CMK (cell line): Measurements from ENCODE around the gene SASH1.
"Not testable (repeated sequence)": the region's sequence is repeated elsewhere in the genome, so short reads cannot be mapped to it uniquely, and the experiment has no call there.

Experiments used
- DNase-seq: peaks from one replicate; pipeline ENCODE4 v3.0.0-alpha.2; 2010; ENCODE audit warnings: low read depth

Gene SASH1

DNA sequence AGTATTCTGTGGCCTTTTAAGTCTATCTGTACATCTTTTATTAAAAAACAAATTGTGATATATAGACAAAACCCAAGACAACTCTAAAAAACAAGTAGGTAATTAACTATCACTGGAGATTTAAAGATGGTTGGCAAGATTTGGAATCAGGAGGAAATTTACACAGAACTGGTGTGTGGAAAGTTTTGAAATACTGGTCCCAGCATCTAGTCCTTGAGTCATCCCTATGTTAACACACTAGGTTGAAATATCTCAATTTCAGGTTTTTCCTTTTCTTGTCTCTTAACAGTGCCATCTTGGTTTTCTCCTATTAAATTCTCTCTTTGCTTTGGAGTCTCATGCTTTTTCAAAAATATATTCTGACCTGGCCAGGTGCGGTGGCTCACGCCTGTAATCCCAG is 27.5 kb downstream of the SASH1 start:
- no peak for DNase-seq

DNA sequence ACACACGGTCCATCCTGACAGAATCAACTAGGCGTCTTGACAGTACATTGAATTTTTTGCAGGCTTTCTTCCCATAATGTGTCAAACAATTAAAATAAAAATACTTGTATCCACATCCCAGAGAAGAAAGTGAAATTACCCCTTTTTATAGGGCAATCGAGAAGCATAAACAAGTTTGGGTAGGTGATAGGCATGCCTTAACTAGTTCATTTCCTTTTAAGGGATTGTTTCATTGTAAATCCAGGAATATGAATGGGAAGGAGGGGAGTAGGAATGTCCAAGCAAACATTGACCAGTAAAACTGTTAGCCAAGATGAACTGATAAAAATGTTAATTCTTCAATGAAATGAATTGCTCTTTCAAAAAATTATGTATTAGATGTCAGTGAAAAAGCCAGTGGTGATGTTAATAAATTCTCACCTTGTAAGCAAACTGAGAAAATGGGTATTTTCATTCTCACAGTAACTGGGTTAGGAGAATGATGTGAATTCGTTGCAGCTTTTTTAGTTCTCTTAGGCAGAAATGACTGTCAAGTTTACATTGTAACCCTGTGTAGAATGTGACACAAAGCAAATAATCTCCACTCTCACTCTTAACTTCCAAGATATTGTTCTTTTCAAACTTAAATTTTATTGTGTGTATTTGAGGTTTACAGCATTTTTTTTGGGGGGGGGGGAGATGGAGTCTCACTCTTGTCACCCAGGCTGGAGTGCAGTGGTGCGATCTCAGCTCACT is 31.6 kb downstream of the SASH1 start:
- no peak for DNase-seq

DNA sequence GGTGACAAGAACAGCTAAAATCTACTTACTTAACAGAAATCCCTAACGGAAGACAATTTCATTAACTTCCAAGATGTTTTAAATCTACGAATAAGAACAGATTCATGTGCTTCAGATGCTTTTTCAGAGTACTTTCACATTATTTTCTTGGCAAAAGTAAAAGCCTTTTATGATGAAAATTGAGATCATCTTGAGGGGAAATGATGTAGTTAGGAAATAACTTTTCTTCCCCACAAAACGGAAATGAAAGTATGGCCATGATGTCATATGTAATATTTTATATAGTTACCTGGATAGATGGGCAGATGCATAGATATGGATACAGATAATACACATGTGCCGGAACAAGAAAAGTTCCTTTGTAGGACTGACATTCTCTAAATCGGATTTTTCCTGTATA is 32.8 kb downstream of the SASH1 start:
- no peak for DNase-seq

DNA sequence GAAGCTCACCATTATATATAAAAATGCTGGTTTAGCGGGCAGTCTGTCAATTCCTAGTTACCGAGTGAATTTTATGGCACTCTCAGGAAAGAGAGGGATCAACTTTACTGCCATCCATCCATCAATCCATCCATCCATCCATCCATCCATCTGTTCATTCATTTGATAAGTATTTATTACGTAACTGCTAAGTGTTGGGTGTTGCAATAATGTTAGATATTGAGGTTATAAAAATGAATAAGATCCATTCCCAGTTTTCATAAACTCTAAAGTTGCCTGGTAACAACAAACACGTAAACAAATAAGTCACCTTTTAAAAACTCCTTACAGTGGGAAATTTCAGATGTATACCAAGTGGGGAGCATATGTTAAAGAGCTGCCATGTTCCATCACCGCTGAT is 36.8 kb downstream of the SASH1 start:
- no peak for DNase-seq

DNA sequence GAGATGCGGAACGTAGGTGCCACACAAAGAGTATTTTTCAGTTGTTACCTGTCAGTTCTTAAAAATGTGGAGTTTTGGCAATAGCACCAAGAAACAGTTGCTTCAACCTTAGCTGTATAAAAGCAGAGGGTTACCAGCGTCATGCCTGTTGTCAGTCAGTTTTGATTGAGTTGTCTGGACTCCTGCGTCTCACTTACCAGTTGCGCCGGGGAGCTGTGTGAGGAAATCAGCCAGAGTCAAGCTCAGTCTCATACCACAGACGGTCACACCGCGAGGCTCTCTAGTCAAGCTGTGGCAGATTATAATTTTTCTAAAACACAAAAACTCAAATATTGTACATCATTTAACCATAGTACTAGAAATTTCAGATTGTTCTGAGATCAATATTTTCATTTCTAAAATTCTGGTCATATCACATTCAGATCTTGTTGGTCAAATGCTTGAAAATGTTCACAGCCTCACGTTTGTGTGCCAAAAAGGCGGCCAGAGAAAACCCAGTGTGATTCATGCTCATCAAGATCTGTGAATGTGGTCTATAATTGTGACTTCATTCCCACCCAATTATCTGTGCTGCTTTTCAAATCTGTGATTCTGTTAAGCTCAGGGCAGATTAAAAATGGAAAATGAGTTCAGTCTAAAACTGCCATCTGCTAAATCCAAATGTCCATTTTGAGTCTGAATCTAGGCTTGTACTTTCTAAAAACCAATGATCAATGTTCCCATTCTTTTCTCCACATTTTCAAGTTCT is 37.5 kb downstream of the SASH1 start:
- no peak for DNase-seq

DNA sequence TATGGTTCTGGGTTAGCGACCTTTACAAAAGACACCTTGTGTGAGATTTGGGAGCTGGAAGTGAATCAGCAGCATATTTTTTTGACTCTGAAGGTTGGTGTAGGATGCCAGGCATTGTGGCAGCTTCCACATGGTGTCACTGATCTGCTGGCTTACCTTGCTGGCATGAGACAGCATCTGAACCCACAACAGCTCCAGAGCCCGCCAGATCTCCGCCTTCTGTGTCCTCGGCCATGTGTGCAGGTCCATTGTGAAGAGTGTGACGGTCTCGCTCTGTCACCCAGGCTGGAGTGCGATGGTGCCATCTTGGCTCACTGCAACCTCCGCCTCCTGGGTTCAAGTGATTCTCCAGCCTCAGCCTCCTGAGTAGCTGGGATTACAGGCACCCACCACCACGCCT is 39.4 kb downstream of the SASH1 start:
- DNase-seq = not testable (repeated sequence)

DNA sequence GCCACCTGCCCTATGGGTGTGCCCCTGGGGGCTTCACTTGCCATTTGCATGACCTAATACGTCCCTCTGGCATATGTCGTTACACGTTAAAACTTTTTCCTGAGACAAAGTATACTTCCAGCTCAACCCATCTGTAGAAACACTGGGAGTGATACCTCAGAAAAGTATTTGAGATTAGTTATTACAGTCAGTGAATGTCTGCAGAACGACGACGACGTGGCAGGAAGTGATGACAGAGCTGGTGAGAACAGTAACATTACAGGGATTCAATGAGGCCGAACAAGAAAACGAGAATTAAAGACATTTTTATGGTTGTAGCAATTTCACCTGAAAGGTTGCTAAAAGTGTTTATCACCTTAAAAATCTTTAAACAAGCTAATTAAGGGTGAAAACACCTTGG is 40.2 kb downstream of the SASH1 start:
- no peak for DNase-seq

DNA sequence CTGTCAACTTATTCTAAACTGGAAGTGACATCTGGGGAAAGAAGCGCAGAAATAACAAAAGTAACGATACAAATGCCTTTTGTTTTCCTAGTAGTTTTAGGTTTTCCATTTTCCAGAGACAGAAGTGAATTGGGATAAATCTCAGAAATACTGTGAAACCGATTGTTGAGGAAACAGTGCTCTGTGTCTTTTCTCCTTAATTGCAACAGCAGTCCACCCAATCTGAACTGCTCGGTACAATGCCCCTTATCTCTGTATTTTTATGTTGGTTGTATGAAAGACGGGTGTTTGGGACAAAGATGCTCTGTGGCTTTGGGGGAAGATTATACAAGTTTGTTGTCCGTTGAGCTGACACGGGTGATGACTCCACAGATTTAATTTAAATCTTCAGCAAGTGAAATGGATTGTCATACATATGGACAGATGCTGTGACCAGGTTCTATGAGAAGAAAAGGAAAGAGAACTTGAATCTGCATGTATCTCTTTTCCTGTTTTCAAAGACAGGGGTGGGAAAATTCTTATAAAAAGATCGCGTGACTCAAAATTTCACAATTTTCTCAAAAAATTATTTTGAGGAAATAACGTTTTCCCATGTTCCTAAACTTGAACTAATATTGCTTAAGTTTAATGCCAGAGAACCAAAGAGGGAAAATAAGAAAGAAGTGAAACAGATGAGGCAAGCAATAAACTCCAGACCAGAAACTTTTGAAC is 41.2 kb downstream of the SASH1 start:
- no peak for DNase-seq

DNA sequence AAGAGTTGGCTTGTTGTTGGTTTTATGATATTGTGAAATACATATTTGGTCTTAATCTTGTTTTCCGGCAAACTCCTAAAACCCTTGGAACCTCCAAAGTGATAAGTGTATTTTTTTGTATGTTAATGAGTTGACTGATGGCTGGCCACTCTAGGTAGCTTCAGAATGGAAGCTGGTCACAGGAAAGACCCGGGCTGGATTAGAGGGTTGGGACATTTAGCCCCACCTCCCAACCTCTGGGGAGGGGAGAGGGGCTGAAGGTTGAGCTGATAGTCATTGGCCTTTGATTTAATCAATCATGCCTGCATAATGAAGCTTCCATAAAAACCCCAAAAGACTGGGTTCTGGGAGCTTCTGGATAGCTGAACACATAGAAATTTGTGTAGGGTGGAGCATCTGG is 42.7 kb downstream of the SASH1 start:
- DNase-seq = no peak

DNA sequence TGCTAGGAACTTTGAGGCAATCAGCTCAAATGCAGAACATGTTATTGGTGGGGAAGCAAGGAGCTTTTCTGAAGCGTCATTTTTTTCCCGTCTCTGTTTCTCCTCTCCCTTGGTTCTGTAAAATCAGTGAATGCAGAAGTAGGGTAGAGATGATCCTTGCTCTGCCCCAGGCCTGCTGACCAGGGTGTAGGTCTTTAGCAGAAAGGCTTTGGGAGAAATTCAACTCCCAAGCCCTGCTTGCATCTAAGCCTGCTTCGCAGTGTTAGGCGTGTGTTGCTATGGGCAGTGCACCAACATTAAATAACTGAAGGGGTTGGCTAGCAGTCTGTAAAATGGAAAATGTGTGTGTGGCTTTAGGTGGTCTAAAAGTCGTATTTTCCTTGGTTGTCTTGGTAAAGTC is 45.9 kb downstream of the SASH1 start:
- no peak for DNase-seq

DNA sequence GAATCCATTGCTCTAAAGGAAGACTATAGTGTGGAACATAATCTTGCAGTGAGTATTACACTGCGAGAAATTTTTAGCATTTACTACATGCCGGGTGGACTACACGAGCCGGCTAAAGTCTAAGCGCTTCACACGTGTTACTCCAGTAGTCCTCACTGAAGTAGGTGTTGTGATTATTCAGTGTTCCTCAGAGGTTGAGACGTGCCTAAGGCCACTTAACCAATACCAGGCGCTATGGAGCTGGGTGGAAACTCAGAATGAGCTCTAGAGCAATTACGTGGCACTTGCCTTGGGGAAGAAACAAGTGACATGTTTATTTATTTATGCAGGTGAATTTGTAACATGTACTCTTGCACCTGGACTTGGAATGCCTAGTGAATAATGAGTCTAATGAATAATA is 46.4 kb downstream of the SASH1 start:
- DNase-seq = no peak

DNA sequence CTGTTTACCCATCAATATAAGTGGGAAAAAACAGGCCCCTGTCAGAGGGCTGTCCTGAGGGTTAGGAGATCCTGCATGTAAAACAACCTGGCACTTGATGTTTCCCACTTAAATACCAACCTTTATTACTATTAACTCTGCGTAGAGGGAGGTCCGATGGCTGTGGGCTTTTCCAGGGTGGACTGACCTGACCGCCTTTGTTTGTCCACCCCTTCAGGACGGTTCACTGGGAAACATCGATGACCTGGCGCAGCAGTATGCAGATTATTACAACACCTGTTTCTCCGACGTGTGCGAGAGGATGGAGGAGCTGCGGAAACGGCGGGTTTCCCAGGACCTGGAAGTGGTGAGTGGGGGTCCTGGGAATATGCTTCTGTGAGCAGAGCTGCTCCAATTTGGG is 47.3 kb downstream of the SASH1 start:
- no peak for DNase-seq

DNA sequence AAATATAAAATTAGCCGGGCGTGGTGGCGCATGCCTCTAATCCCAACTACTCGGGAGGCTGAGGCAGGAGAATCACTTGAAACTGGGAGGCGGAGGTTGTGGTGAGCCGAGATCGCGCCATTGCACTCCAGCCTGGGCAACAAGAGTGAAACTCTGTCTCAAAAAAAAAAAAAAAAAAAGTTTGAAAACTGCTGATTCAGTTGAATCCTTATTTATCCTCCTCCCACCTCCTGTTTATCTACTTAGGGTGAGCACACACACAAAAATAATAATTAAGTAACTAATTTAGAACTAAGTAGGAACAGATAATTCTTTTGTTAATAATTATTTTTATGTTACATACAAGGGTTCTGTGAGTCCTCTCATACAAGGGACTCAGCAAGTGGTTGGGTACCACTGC is 49.5 kb downstream of the SASH1 start:
- DNase-seq = not testable (repeated sequence)

DNA sequence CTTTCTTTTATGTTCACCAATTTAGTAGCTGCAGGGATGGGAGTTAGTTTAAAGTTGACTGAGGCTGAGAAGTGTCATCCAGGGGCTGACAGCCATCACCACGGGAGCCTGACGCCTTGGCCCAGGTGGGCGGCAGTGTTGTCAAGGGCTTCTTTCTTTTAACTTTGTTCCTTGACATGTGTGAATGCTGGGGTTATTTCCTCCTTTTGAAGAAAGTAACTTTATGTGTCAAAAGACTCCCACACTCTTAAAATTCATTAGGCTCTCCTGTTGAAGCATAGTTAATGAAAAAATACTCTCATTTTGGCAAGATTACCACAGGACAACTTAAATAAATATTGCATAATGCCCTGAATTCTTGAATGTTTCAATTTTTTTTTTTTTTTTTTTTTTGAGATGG is 50.0 kb downstream of the SASH1 start:
- no peak for DNase-seq

DNA sequence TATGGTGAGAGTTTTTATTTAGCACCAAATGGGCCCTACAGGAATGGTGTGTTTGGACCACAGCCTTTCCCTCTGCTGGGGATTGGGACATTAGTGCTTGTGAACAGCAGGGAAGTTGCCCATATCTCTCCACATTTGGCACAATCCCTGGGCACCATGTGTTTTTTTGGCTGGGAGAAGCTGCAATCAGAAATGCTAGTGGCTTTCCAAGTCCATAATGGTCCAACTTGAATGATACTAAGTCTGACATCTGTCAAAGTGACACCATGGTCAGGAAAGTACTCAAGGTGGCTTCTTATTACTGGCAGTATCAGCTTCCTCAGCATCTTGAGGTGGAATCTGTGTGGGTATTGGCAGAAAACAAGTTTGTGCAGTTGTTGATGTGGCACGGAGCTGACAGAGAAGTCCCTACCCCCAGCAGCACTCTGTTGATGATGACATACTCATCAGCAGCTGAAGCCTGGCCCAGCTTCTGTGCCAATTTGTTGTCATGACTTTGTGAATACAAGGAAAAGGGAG is 53.0 kb downstream of the SASH1 start:
- no peak for DNase-seq

DNA sequence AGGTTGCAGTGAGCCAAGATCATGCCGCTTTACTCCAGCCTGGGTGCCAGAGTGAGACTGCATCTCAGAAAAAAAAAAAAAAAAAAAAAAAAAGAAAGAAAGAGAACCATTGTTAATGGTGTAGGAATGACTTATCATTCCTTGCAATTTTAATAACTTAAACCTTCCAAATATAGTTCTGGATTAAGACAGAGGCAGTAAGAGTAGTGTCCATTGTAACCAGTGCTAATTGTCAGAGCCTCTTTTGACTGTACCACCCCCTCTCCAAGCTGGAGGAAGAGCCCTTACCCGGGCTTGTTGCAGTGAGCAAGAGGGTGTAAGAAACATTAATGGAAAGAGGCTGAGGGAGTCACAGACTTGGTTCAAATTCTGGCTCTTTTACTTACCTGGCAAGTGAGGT is 53.8 kb downstream of the SASH1 start:
- DNase-seq = no peak

DNA sequence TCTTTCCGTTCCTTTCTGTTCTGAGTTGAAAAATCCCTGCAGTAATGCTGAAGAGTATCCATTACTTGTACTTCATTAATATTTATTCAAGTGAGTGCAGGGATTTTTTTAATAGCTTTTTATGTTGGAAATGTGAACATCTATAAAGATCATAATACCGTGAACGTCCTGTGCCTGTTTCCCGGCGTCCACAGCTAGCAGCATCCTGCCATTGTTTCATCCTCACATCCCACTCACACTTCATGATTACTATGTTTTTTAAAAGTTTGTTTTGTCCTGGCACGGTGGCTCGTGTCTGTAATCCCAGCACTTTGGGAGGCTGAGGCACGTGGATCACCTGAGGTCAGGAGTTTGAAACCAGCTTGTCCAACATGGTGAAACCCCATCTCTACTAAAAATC is 54.3 kb downstream of the SASH1 start:
- DNase-seq = no peak

DNA sequence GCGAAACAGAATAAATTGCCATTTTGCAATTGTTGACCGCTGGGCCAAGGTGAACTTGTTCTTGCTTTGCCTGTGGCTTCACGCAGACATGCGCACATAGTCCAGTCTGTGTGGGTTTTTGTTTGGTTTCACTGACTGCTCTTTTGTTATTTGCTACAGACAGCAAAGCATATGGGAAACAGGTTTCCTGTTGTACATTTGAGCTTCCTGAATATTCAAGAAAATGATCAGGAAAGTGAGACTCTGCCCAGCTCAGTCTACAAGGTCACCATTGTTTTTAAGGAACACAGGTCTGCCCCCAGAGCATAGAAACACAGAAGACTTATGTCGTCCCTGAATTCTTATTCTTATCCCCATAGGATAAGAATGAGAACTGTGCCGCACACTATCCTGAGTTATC is 55.6 kb downstream of the SASH1 start:
- DNase-seq = no peak

DNA sequence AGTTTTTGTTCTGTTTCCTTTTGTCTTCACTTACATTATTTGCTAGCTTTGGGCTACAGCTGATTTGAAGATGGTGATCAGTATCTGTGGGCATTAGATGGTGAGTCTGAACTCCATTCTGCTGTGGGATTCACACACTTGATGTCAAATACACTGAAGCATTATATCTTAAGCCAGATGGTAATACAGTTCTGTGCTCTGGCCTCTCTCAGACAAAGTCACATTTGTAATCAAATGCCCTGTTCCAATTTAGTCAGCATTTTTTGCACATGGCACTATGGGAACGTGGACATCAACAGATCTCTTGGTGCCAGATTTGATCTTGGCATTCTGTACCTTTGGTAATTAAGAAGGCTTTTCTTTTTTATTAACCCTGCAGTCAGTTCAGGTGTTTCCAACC is 56.0 kb downstream of the SASH1 start:
- DNase-seq = no peak

DNA sequence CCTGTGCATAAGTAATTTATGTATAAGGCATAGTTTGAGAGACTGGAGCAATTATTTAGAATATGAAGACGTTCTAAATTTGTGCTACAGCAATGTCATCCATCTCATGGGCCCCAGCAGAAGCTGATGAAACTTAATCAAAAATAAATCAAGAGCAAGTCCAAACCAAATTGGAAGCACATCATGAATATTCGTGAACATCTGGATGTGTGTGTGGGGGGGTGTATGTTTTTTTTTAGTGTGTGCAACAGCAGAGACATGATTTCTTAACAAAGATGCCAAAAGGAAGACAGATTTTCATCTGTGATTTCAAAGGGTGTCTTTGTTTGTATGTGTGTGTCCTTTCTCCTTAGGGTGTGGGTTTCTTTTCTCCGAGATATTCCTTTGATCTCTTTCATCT is 58.9 kb downstream of the SASH1 start:
- no peak for DNase-seq

DNA sequence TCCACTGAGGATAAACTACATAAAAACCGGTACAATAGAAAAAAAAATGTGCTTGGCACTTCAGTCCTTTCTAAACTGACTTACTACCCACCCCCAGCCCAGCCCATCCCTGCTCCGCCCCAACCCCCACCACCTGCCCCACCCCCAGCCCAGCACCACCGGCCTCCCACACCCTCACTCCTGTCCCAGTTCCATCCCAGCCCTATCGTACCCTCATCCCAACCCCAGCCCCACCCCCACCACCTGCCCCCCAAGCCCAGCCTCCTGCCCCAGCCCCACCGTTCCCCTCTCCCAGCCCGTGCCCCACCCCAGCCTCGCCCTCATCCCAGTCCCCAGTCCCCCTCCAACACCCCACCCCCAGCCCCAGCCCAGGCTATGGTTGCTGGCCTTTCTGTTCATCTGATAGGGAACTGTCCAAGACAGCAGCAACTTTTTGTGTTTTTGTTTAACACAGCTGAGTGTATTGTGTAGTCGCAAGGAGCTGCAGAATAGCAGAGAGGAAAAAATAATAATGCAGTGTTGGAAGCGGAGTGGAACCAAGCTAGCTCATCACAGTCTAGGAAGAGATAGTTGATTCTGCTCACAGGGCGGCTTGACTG is 61.9 kb downstream of the SASH1 start:
- no peak for DNase-seq

DNA sequence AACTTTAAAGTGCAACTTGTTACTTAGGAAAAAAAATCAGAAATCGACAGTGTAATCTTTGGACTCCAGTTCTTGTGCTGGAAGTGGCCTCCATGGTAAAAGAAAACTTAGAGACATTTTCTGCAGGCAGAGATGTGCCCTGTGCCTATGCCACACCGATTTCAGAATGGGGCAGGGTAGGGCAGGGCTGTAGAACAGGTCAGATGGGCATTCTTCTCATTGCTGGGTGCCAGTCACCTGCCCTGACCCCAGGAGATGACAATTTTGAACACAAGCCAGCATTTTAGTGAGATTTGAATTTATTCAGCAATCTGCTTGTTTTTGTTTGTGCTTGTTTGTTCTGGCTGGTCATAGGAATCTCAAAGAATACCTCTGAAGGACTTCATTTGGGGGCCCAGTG is 63.3 kb downstream of the SASH1 start:
- no peak for DNase-seq
